Cardiac muscle cell (in vitro differentiated cells and primary cell): Measurements from ENCODE around the gene SLC17A2. TPM values are rescaled to one million over a fixed set of nuclear protein-coding genes. Genes with fewer than 3 reads are reported as not detected.

Source experiments
- DNase-seq, 2 donors: peaks; one replicate each; pipeline versions ENCODE4 v3.0.0 to v3.0.0-alpha.2; 2010 to 2017; ENCODE audit warnings: low read depth in 1 of 2, low spot score in 1 of 2
- H3K27ac ChIP-seq: fragments of 200-600 bp; sonication (generic); 2 replicates; pipeline ENCODE4 v1.5.1; 2016
- H3K27me3 ChIP-seq: fragments of 200-600 bp; sonication (generic); 2 replicates; pipeline ENCODE4 v1.6.0; 2016; ENCODE audit warnings: control low read depth
- H3K36me3 ChIP-seq: fragments of 200-600 bp; sonication (generic); 2 replicates; pipeline ENCODE4 v1.5.1; 2016; ENCODE audit warnings: control low read depth
- H3K4me1 ChIP-seq: fragments of 200-600 bp; sonication (generic); 2 replicates; pipeline ENCODE4 v1.8.1; 2017; ENCODE audit warnings: low read depth, mild to moderate bottlenecking, mixed run types
- H3K4me3 ChIP-seq: fragments of 200-600 bp; sonication (generic); 2 replicates; pipeline ENCODE4 v1.5.1; 2016; ENCODE audit warnings: mild to moderate bottlenecking
- H3K9me3 ChIP-seq: fragments of 200-600 bp; sonication (generic); 2 replicates; pipeline ENCODE4 v1.5.1; 2017; ENCODE audit warnings: low read depth, mild to moderate bottlenecking, control low read depth
- polyA plus RNA-seq: library from polyadenylated mRNA; unstranded; fragments of >200 nt; fragmentation: Nextera tagmentation; extraction: Ambion mirVana; gene quantifications from 2 replicates; pipeline ENCODE4 v1.2.1, GENCODE V29; 2016
- total RNA-seq: library from RNA; depleted of rRNA; stranded (reverse); fragments of >200 nt; gene quantifications from 2 replicates; pipeline ENCODE4 v1.2.3, GENCODE V29; 2016
- TF ChIP-seq, protein P1 (sequence below): IDR thresholded peaks from 2 replicates; pipeline ENCODE4 v1.5.1; 2012; ENCODE audit warnings: low read depth, mild to moderate bottlenecking, low read length

The SLC17A2 gene, protein sequence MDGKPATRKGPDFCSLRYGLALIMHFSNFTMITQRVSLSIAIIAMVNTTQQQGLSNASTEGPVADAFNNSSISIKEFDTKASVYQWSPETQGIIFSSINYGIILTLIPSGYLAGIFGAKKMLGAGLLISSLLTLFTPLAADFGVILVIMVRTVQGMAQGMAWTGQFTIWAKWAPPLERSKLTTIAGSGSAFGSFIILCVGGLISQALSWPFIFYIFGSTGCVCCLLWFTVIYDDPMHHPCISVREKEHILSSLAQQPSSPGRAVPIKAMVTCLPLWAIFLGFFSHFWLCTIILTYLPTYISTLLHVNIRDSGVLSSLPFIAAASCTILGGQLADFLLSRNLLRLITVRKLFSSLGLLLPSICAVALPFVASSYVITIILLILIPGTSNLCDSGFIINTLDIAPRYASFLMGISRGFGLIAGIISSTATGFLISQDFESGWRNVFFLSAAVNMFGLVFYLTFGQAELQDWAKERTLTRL
- total RNA-seq = not detected in 2 replicates
- not detected in 2 replicates for polyA plus RNA-seq

DNA sequence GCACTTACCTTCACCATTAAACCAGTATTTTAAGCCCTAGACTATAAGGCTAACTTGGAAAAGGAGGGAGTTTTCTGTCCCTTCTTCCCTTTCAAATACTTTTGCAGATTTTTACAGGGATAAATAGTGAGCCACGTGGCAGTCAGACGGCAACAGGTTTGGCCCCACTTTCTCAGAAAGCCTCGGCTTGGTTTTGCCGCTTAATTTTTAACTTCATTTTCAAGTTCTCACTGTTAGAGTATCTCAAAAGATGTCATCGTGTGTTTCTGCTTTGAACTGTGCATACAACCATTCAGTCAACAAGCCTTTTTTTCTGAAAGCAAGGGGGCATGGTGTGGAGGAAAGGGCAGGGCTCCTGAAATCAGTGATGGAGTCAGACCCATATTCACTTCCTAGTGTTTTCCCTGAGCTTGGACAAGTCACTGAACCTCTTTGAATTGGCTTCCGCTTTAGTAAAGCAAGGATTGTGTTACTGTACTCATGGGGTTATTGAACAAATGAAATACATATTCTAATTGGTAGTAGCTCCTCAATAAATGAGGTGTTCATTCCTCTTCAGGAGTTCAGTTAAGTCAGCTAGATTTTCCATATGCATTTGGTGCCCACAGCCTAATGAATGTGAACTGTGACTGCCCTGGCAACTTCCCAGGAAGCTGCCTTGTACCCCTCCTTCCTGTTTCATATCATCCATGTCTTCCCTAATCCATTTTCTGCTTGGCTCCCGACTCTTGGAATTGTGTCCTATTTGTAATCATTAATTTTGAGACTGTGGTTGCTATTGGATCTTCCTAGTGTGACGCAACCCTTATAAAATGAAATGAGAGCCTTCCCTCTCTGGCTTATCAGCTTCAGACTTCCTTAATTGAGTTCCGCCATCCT lies at the start of gene SLC17A2:
TSS of gene SLC17A2 (minus strand) at position 160 of the 879 bp plus-strand sequence. CDS start 4,895 bp downstream, outside the sequence.
- H3K4me3 ChIP-seq = no peak within 1 kb of the TSS
- no peaks in the 10 kb centered on the region for H3K4me1 ChIP-seq
- H3K27ac ChIP-seq = no peak within 1 kb of the TSS
- no peaks in the 10 kb centered on the region for H3K27me3 ChIP-seq
- H3K36me3 ChIP-seq = no peaks in the 10 kb centered on the region
- DNase-seq = no peak
- TF ChIP-seq, protein P1, sequence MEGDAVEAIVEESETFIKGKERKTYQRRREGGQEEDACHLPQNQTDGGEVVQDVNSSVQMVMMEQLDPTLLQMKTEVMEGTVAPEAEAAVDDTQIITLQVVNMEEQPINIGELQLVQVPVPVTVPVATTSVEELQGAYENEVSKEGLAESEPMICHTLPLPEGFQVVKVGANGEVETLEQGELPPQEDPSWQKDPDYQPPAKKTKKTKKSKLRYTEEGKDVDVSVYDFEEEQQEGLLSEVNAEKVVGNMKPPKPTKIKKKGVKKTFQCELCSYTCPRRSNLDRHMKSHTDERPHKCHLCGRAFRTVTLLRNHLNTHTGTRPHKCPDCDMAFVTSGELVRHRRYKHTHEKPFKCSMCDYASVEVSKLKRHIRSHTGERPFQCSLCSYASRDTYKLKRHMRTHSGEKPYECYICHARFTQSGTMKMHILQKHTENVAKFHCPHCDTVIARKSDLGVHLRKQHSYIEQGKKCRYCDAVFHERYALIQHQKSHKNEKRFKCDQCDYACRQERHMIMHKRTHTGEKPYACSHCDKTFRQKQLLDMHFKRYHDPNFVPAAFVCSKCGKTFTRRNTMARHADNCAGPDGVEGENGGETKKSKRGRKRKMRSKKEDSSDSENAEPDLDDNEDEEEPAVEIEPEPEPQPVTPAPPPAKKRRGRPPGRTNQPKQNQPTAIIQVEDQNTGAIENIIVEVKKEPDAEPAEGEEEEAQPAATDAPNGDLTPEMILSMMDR = no peak
- no peaks in the 10 kb centered on the region for H3K9me3 ChIP-seq

DNA sequence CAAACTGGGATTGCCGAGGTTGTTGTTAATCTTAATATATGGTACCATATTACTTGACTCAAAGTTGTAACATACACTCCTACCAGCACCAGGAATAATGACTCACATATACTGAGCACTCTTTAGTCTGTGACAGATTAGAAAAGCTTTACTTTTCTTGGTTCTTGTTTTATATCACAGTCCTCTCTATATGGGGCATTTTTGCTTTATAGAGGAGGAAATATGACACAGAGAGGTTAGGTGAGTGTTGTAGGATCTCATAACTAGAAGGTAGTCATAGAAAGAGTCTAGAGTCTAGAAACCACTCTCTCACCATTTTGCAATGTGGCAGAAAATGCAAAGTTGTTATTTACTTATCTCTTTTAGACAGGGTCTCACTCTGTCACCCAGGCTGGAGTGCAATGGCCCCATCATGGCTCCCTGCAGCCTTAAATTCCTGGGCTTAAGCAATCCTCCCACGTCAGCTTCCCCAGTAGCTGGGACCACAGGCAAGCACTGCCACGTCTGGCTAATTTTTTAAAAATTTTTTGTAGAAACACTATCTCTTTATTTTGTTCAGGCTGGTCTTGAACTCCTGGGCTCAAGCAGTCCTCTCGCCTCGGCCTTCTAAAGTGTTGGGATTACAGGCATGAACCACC lies 45.6 kb upstream of the SLC17A2 start:
- H3K4me3 ChIP-seq = no peak overlapping the region
- no peaks in the 10 kb centered on the region for H3K4me1 ChIP-seq
- TF ChIP-seq, protein P1 = no peak
- DNase-seq = peak in 1 of 2 donors; percentile 52
- H3K9me3 ChIP-seq = no peaks in the 10 kb centered on the region
- no peaks in the 10 kb centered on the region for H3K27me3 ChIP-seq
- H3K27ac ChIP-seq = no peak overlapping the region
- no peaks in the 10 kb centered on the region for H3K36me3 ChIP-seq

DNA sequence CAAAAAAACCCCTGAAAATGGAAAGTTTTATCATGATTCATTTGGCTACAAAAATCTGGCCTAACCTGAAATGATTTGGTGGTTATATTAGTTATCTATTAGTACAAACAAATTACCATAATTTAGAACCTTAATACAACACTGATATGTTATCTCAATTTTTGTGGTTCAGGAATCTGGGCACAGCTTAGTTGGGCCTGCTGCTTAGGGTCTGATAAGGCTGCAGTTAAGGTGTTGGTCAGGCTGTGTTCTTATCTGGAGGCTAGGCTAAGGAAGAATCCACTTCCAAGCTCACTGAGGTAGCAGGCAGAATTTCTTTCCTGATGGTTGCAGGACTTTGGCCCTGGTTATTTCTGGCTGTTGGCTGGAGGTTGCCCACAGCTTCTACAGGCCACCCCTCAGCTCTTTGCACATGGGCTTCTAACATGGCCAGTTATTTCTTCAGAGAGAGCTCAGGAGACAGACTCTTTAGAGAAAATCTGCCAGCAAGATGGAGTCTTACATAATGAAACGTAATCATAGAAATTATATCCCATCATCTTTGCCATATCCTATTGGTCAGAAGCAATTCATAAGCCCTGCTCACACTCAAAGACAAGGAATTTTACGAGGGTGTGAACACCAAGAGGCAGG lies 43.5 kb upstream of the SLC17A2 start:
- no peaks in the 10 kb centered on the region for H3K36me3 ChIP-seq
- TF ChIP-seq, protein P1 = no peak
- no peak overlapping the region for H3K27ac ChIP-seq
- no peaks in the 10 kb centered on the region for H3K4me1 ChIP-seq
- DNase-seq = no peak
- H3K9me3 ChIP-seq = no peaks in the 10 kb centered on the region
- H3K27me3 ChIP-seq = no peaks in the 10 kb centered on the region
- no peak overlapping the region for H3K4me3 ChIP-seq

DNA sequence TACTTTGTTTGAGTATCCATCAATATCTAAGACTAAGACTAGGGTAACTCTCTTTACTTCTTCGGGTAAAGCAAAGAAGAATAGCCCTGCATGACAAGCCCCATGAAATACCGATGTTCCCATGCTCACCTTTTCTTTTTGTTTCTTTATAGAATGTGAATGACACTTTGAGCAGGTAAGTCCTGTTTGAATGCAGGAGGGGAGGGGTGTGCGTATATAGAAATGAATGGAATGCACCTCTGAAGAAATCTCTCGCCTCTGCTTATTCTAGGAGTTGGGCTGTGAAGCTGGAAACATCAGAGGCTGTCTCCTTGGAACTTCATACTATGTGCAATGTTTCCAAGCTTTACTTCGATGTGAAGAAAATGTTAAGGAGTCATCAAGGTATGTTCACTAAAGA lies 42.4 kb upstream of the SLC17A2 start:
- H3K4me1 ChIP-seq = no peaks in the 10 kb centered on the region
- no peak overlapping the region for H3K27ac ChIP-seq
- no peak overlapping the region for H3K4me3 ChIP-seq
- no peaks in the 10 kb centered on the region for H3K9me3 ChIP-seq
- H3K36me3 ChIP-seq = no peaks in the 10 kb centered on the region
- DNase-seq = no peak
- H3K27me3 ChIP-seq = no peaks in the 10 kb centered on the region
- TF ChIP-seq, protein P1 = no peak

DNA sequence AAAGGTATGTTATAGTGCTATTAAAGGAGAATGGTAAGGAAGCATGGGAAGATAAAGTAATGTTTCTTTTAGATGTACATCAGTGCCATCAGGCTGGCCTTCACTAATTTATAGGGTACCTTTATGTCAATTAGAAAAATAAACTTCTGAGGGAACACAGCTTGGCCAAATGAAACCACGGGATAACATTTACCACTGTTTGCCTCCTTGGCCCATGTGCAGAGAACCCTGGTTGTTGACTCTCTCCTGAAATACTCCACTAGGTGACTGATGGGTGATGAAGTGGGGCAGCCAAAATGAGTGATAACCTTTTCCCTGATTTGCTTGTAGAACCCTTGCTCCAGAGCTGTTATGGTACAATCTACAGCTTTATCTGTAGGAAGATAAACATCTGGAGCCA lies 41.6 kb upstream of the SLC17A2 start:
- H3K36me3 ChIP-seq = no peaks in the 10 kb centered on the region
- H3K27ac ChIP-seq = no peak overlapping the region
- no peaks in the 10 kb centered on the region for H3K27me3 ChIP-seq
- no peaks in the 10 kb centered on the region for H3K9me3 ChIP-seq
- no peak overlapping the region for H3K4me3 ChIP-seq
- no peak for DNase-seq
- TF ChIP-seq, protein P1 = no peak
- no peaks in the 10 kb centered on the region for H3K4me1 ChIP-seq
